Activated gamma-delta T cell treated with Interleukin-2 at 50 U/mL for 16 hours (primary cell): Measurements from ENCODE around the gene S100Z.
"Not testable (repeated sequence)": the region's sequence is repeated elsewhere in the genome, so short reads cannot be mapped to it uniquely, and the experiment has no call there.

ENCODE experiments used
- DNase-seq: peaks from one replicate; pipeline ENCODE4 v3.0.0-alpha.2; 2020

S100Z gene

GRCh38 chr5:76849419-76850291 is at the start of gene S100Z:
S100Z (plus strand) TSS chr5:76850014; CDS start chr5:76875360, 25,346 bp downstream.
- peak; percentile 15 for DNase-seq

- no peak for DNase-seq
These were observed 49.2 kb upstream of the S100Z start for GRCh38 chr5:76800579-76800978.

GRCh38 chr5:76801159-76801802 is 48.5 kb upstream of the S100Z start:
- no peak for DNase-seq

GRCh38 chr5:76801803-76802195 is 48.0 kb upstream of the S100Z start:
- DNase-seq, result no peak

- no peak for DNase-seq
These were observed 45.5 kb upstream of the S100Z start for GRCh38 chr5:76804266-76804665.

- no peak for DNase-seq
These were observed 43.9 kb upstream of the S100Z start for GRCh38 chr5:76805821-76806505.

GRCh38 chr5:76807296-76807695 is 42.5 kb upstream of the S100Z start:
- DNase-seq, result no peak

GRCh38 chr5:76808141-76808691 is 41.6 kb upstream of the S100Z start:
- no peak for DNase-seq

GRCh38 chr5:76809141-76809540 is 40.7 kb upstream of the S100Z start:
- no peak for DNase-seq

GRCh38 chr5:76810236-76810635 is 39.6 kb upstream of the S100Z start:
- no peak for DNase-seq

- no peak for DNase-seq
These were observed 38.6 kb upstream of the S100Z start for GRCh38 chr5:76811214-76811613.

GRCh38 chr5:76812209-76812608 is 37.6 kb upstream of the S100Z start:
- not testable (repeated sequence) for DNase-seq

GRCh38 chr5:76813982-76814562 is 35.7 kb upstream of the S100Z start:
- no peak for DNase-seq

GRCh38 chr5:76816110-76816831 is 33.5 kb upstream of the S100Z start:
- no peak for DNase-seq

GRCh38 chr5:76818844-76819831 is 30.7 kb upstream of the S100Z start, which contains the start of gene F2RL1:
F2RL1 (plus strand) TSS chr5:76819030; CDS start chr5:76819183, 153 bp downstream.
- DNase-seq, result peak; percentile 37

- no peak for DNase-seq
These were observed 29.8 kb upstream of the S100Z start for GRCh38 chr5:76819851-76820525.

GRCh38 chr5:76820526-76820890 is 29.3 kb upstream of the S100Z start:
- DNase-seq, result no peak

GRCh38 chr5:76821136-76821535 is 28.7 kb upstream of the S100Z start:
- DNase-seq, result no peak

GRCh38 chr5:76822105-76822731 is 27.6 kb upstream of the S100Z start:
- DNase-seq, result not testable (repeated sequence)

- not testable (repeated sequence) for DNase-seq
These were observed 23.4 kb upstream of the S100Z start for GRCh38 chr5:76826416-76826815.
